GM19438 (cell line): Measurements from ENCODE around the gene LRIT2.

Experiments used
- ATAC-seq: cut with Tn5 transposase; IDR thresholded peaks from one replicate; pipeline ENCODE4 v1.9.1; 2021; ENCODE audit warnings: low read depth; ENCODE audit not compliant: unreplicated experiment

Gene LRIT2

GRCh38 chr10:84244651-84245270 is 19.4 kb upstream of the LRIT2 start, which contains the start of gene RGR:
TSS of gene RGR (plus strand) at chr10:84245053. CDS start at chr10:84245091, 38 bp downstream.
- no peak for ATAC-seq

GRCh38 chr10:84243759-84244158 is 18.4 kb upstream of the LRIT2 start:
- no peak for ATAC-seq

- ATAC-seq, result no peak
Measured at GRCh38 chr10:84241185-84241790, 15.9 kb upstream of the LRIT2 start, which contains the start of gene LRIT1. TSS of gene LRIT1 (minus strand) at chr10:84241546. CDS start at chr10:84241439, 107 bp downstream.

- ATAC-seq, result no peak
Measured at GRCh38 chr10:84238909-84239308, 13.6 kb upstream of the LRIT2 start.

- no peak for ATAC-seq
Measured at GRCh38 chr10:84237199-84238051, 12.1 kb upstream of the LRIT2 start.

- ATAC-seq, result no peak
Measured at GRCh38 chr10:84236807-84237198, 11.5 kb upstream of the LRIT2 start.

- no peak for ATAC-seq
Measured at GRCh38 chr10:84235096-84235495, 9.8 kb upstream of the LRIT2 start.

GRCh38 chr10:84234479-84234878 is 9.1 kb upstream of the LRIT2 start:
- no peak for ATAC-seq

GRCh38 chr10:84233940-84234339 is 8.6 kb upstream of the LRIT2 start:
- no peak for ATAC-seq

GRCh38 chr10:84232376-84232775 is 7.0 kb upstream of the LRIT2 start:
- ATAC-seq, result no peak

GRCh38 chr10:84230359-84230758 is 5.0 kb upstream of the LRIT2 start:
- no peak for ATAC-seq

- ATAC-seq, result no peak
Measured at GRCh38 chr10:84227810-84228209, 2.5 kb upstream of the LRIT2 start.

GRCh38 chr10:84226616-84227015 is 1.3 kb upstream of the LRIT2 start:
- ATAC-seq, result no peak

GRCh38 chr10:84224411-84225028 is 824 bp downstream of the LRIT2 start:
- ATAC-seq, result no peak

GRCh38 chr10:84221916-84222315 is 3.4 kb downstream of the LRIT2 start:
- ATAC-seq, result no peak

GRCh38 chr10:84217746-84218145 is 7.6 kb downstream of the LRIT2 start:
- no peak for ATAC-seq

GRCh38 chr10:84216834-84217233 is 8.5 kb downstream of the LRIT2 start:
- ATAC-seq, result no peak

- ATAC-seq, result peak; percentile 78
Measured at GRCh38 chr10:84214612-84215235, 10.6 kb downstream of the LRIT2 start.

GRCh38 chr10:84214046-84214572 is 11.2 kb downstream of the LRIT2 start:
- ATAC-seq, result peak; percentile 32

GRCh38 chr10:84213076-84213475 is 12.3 kb downstream of the LRIT2 start:
- no peak for ATAC-seq
